Embryonic facial prominence (tissue), 1 donor: ENCODE results near the gene SIRPB2.

Experiments used
- DNase-seq: peaks from one replicate; pipeline ENCODE4 v3.0.0-alpha.2; 2016; ENCODE audit errors: extremely low spot score

Gene SIRPB2

DNA sequence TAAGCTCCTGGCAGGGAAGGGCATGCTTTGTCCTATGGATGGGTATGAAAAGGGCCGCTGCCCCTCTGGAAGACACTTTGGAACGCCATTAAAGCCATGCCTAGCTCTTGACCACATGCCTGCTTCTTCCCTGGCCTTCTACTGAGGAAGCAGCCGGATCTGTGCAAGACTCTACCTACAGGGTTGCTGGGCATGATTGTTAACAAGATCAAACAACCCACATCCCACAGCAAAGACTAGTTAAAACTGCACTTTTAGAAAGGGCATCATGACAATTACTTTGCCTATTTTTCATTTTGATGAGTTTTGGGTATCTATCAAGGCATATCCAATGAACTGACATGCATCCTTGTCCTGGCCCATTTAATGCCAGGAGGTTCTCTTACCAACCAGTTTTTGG is 50.1 kb downstream of the SIRPB2 start:
- no peak for DNase-seq

DNA sequence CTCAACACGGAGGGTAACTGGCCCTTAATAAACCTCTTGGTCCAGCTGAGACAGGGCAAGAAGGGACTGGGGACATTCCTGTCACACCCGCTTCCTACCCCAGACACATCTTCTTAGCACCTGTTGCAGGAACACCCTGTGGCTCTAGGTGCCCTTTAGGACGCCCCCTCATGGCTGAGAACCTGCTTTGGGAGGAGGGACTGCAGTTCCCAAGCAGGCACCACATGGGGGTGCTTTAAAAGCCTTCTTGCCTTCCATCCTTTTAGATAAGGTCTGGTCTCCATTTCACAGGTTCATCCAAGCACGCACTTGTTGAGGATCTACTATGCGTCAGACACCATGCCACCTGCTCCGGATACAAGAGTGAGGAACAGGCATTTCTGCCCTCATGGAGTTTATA is 51.2 kb downstream of the SIRPB2 start:
- DNase-seq = no peak

DNA sequence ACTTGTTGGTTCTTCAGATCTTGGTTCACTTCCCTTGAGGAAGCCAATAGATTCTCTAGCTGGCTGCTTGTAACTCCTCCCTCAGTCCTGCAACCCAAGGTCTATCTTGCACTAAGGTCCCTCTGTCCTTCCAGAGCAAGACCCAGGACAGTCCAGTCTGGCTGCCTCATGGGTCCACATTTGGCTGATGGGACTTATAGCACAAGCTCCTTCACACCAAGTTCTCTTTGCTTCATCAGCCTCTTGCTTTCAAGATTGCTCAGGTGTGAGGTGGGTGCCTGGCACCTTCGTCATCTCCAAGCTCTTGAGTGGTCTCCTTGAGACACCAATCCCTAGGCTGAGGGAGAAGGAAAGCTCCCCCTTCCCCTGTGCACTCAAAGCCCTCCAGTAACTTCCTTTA is 52.9 kb downstream of the SIRPB2 start:
- no peak for DNase-seq

- peak; percentile 20 for DNase-seq
These were observed 53.9 kb downstream of the SIRPB2 start for GRCh38 chr20:1437235-1437904.

- no peak for DNase-seq
These were observed 55.0 kb downstream of the SIRPB2 start for GRCh38 chr20:1436263-1436662.

DNA sequence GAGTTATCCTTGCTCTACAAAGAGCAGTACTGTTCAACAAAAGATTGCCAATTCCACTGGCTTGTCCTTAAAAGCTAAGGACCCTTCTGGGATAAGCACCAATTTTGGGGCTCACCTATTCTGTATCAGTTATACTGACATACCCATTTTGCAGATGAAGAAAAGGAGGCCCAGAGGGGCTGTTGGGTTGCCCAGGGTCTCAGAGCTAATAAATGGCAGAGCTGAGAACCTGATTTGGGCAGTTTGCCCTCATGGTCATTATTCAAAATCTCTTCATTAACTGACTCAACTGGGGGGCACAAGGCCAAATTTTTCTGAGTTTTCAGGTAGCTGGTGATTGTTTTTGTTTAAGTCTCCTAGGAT is 55.9 kb downstream of the SIRPB2 start:
- DNase-seq = no peak

DNA sequence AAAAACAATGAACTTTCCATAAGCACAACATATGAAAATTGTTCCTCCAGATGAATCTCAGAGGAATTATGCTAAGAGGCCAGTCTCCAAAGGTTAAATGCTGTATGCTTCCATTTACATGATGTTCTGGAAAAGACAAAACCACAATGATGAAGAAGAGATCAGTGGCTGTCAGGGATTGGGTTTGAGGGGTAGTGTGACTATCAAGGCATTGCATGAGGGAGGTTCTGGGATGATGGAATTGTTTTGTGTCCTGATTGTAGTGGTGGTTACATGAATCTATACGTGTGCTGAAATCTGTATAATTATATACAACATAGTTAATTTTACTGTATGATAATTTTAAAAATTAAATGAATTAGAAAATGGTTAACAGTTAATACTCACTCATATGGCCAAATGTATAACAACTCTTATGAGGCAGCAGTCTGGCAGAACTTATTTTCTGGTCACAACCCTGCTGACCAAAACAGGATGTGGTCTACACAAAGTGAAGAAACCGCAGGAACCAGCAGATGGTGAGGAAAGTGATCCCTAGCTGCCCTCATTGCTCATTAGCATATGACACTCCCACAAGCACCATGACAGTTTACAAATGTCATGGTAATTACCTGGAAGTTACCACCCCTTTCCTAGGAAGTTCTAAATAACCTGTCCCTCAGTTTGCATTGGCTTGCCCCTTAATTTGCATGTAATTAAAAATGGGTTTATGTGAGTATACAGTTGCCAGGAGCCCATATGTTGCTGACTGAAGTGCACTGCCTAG is 56.5 kb downstream of the SIRPB2 start:
- DNase-seq = no peak

- no peak for DNase-seq
These were observed 60.1 kb downstream of the SIRPB2 start for GRCh38 chr20:1431158-1431557.

DNA sequence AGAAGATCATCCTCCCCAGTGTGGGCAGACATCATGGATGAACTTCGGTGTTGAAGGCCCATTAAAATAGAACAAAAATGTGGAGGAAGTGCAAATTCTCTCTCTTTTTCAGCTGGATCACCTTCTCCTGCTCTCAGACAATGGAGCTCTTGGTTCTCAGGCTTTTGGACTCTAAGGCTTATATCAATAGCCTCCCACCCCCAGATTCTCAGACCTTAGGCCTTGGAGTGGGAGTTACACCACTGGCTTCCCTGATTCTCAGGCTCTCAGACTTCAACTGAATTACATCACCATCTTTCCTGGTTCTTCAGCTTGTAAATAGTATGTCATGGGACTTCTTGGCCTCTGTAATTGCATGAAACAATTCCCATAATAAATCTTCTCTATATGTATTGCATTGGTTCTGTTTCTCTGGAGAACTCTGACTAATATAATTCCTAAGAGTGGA is 61.2 kb downstream of the SIRPB2 start:
- DNase-seq = no peak

- no peak for DNase-seq
These were observed 62.0 kb downstream of the SIRPB2 start for GRCh38 chr20:1429143-1429728.

DNA sequence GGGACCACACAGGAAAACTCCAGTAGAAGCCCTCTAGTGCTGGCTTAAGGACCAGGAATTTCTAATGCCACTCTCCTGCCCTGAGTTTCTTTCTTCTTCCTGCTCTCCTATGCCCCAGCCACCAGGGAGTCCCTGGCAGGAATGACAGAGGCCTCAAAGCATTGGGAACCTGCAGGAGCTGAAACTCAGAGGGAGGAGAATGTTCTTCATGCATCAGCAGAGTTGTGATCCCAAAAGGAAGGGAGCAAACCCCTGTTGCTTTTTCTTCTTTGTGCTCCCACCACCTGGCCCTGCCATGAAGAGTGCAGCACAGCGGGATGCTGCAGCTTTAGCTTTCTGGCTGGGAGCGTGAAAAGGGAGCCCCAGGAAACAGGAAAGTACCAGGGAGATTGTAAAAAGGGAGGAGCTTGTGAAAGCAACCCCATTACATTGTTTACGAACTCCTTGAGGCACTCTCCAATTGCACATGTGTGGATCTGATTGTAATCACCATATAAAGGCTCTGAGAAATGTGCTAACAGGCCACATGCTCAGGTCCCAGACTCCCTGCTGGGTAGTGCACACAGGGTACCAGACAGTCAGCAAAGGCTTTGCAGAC is 63.7 kb downstream of the SIRPB2 start:
- no peak for DNase-seq

DNA sequence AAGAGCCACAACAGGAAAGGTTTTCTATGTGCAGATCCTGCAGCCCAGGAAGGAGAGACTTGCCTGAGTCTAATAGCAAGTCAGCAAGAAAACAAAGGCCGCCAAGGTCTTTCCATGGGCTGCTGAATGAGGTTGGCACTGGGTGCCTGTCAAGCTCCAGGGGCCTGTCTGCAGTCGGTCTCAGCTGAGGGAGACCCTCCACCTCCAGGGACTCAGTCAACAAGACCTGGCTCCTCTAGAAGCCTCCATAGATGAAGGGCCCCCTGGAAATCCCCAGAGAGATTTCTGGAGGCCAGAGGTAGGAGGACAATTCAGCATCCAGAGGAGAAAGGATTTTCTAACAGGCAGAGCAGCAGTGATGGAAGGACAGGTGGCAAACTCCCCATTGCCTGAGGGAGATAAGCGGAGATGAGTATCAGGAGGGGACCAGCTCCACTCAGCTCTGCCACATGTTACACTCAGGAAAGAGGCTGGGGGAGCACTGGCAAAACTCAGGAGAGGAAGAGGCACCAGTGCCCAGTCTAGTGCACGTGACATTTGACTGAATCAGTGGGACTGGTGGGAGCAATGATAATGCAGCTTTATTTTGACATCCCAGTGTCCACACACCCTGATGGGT is 64.9 kb downstream of the SIRPB2 start:
- DNase-seq = no peak
